GM12873 (cell line): ENCODE data around the gene ME3.

Source experiments
- CTCF ChIP-seq: IDR thresholded peaks from 2 replicates; pipeline ENCODE4 v1.5.1; 2012; ENCODE audit warnings: low read depth, mild to moderate bottlenecking, moderate library complexity, low read length, control low read depth; ENCODE audit not compliant: insufficient read depth; ENCODE audit errors: missing control alignments

The ME3 gene

GRCh38 chr11:86514453-86514852 lies 158.0 kb downstream of the ME3 start:
- TF ChIP-seq CTCF = no peak

- TF ChIP-seq CTCF = no peak
Observed at GRCh38 chr11:86513746-86514373, 158.6 kb downstream of the ME3 start.

GRCh38 chr11:86513138-86513537 lies 159.3 kb downstream of the ME3 start:
- TF ChIP-seq CTCF = no peak

- no peak for TF ChIP-seq CTCF
Observed at GRCh38 chr11:86511086-86511551, 161.3 kb downstream of the ME3 start.

- TF ChIP-seq CTCF = no peak
Observed at GRCh38 chr11:86510674-86511073, 161.7 kb downstream of the ME3 start.

GRCh38 chr11:86510097-86510496 lies 162.3 kb downstream of the ME3 start:
- TF ChIP-seq CTCF = no peak

- TF ChIP-seq CTCF = no peak
Observed at GRCh38 chr11:86509588-86509974, 162.8 kb downstream of the ME3 start.
